ENCODE measurements around the gene LZTS3. TPM values are rescaled to one million over a fixed set of nuclear protein-coding genes. Genes with fewer than 3 reads are reported as not detected.
"Not testable (repeated sequence)": the region's sequence is repeated elsewhere in the genome, so short reads cannot be mapped to it uniquely, and the experiment has no call there.

The LZTS3 gene
- total RNA-seq, 1 donor, result 9.4 TPM

- DNase-seq (ENCODE audit: low read depth in 2 of 3, low spot score in 2 of 3), result no peak
Measured at GRCh38 chr20:3168829-3169590, 4.3 kb downstream of the LZTS3 start.

- peak in 2 of 3 donors; percentile 54 to 56 for DNase-seq (ENCODE audit: low read depth in 2 of 3, low spot score in 2 of 3)
Measured at GRCh38 chr20:3168079-3168828, 5.1 kb downstream of the LZTS3 start.

- no peak for DNase-seq (ENCODE audit: low read depth in 2 of 3, low spot score in 2 of 3)
Measured at GRCh38 chr20:3167738-3168078, 5.6 kb downstream of the LZTS3 start.

DNA sequence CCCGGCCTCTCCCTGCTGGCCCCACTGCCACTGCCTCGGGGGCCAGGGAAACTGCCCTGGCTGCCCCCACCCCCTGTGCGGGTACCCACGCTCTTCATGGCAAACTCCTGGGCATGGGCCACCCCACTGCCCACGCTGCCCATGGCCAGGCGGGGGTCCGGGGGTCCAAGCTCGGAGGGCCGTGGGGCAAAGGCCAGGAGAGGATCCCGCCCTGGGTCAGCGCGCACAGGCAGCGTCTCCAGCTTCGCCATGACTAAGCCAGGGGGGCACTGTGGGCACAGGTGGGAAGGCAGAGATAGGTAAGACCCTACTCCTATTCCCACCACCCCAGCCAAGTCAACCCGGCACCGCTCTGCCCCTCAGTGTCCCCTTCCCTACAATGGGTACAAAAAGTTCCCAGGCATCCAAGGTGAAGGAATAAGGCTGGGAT lies 6.4 kb downstream of the LZTS3 start:
- DNase-seq (ENCODE audit: low read depth in 2 of 3, low spot score in 2 of 3), result no peak

GRCh38 chr20:3166338-3166912 lies 6.9 kb downstream of the LZTS3 start:
- no peak for DNase-seq (ENCODE audit: low read depth in 2 of 3, low spot score in 2 of 3)

DNA sequence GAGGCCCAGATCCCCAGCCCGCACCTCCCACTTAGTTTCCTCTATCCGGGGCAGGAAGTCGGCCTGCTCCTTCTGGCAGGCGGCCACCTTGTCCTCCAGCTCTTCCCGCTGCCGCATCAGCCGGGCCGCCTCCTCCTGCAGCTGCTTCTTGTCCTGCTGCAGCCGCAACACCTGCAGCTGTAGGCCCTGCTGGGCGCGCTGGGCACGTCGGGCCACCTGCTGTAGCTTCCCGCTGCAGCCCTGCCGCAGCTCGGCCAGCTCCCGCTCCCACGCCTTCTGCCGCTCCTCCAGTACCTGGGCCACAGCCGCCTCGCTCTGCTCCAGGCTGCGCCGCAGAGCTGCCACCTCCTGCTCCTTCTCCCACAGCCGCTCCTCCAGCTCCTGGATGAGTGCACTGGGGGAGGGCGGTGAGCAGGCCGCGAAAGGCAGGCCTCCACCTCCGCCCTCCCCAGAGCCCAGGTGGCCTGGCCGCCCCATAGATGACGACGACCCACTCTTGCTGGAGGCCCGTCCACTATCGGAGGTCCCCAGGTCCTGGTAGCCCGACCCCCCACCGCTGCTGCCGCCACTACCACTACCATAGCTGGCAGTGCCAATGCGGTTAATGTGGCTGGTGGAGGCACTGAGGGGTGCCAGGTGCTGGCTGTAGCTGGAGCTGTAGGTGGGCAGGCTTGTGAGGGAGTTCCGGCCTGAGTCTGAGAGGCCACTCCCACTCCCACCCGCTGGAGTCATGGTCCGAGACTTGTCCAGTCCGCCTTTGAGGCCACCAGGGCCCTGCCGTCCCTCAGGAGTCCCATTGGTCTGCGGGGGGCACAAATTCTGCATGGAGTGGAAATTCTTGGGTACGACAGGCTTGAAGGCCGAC lies 7.6 kb downstream of the LZTS3 start:
- peak in 1 of 3 donors; percentile 44 for DNase-seq (ENCODE audit: low read depth in 2 of 3, low spot score in 2 of 3)

GRCh38 chr20:3164763-3165410 lies 8.5 kb downstream of the LZTS3 start:
- DNase-seq (ENCODE audit: low read depth in 2 of 3, low spot score in 2 of 3), result no peak

- no peak for DNase-seq (ENCODE audit: low read depth in 2 of 3, low spot score in 2 of 3)
Measured at GRCh38 chr20:3164043-3164762, 9.1 kb downstream of the LZTS3 start.

- DNase-seq (ENCODE audit: low read depth in 2 of 3, low spot score in 2 of 3), result no peak
Measured at GRCh38 chr20:3163099-3164042, 10.0 kb downstream of the LZTS3 start.

DNA sequence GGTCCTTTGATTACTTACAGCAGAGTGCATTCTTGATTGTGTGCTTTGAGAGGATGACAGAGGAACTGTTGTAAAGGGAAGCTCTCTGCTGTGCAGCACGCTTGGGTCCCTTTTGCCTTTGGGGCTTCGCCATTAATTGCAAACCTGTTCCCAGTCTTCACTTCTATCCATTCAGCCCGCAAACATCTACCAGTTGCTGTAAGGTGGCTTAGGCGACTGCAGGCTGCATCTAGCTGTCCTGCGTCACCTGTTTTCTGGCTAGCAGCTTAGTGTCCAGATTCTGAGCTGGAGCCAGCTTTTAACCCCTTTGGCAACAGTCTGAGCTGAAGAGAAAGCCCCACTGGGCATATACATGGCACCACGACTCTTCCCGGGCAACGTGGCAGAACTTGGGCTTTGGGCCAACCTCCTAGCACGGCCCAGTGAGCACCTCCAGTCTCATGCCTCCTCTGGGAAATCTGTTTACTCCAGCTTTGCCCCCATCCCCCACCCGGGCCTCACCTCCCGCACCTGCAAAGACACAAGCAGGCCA lies 11.2 kb downstream of the LZTS3 start:
- no peak for DNase-seq (ENCODE audit: low read depth in 2 of 3, low spot score in 2 of 3)

DNA sequence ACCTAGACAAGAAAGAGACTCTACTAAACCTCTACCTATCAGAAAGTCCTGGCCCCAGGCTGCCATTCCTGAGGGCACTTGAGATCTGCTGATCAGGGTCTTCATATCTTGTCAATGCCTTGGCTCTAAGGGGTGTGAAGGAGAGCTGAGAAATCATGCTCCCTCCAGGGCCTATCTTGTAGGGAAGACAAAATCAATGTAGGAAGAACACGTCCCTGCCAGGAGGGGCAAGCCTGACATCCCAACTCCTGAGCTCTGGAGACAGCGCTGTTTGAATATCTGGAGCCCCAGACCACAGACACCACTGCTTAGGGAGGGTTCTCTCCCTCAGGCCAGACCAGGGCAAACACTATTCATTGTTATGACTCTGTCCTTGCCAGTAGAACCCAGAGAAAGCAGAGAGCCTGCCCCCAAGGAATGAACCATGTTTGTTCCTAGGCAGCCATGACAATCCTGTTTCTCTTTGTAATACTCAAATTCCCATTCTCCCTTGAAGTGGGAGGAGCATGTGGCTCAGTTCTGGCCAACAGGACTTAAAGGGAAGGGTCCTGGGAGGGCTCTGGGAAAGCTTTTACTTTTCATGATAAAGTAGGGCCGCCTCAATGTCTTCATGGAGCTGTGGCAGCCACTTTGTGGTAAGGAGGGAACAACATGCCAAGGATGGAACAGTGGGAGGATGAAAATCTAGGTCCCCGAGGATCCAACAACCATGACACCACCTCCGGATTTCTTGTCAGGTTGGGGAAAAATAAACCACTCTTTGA lies 11.9 kb downstream of the LZTS3 start:
- no peak for DNase-seq (ENCODE audit: low read depth in 2 of 3, low spot score in 2 of 3)

GRCh38 chr20:3160418-3160817 lies 12.9 kb downstream of the LZTS3 start:
- DNase-seq (ENCODE audit: low read depth in 2 of 3, low spot score in 2 of 3), result no peak

- DNase-seq (ENCODE audit: low read depth in 2 of 3, low spot score in 2 of 3), result peak in 1 of 3 donors; percentile 48
Measured at GRCh38 chr20:3158968-3159431, 14.3 kb downstream of the LZTS3 start.

DNA sequence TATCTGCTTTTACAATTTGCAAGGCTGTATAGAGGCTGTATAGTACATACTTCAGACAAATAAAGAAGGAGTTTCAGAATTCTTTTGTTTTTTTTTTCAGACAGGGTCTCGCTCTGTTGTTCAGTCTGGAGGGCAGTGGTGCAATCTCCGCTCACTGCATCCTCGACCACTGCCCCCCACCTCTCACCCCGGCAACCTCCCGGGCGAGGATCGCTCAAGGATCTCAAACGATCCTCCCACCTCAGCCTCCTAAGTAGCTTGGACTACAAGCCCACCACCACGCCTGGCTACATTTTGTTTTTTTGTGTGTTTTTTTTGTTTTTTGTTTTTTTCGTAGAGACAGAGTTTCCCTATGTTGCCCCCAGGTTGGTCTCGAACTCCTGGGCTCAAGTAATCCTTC lies 15.5 kb downstream of the LZTS3 start:
- no peak for DNase-seq (ENCODE audit: low read depth in 2 of 3, low spot score in 2 of 3)

DNA sequence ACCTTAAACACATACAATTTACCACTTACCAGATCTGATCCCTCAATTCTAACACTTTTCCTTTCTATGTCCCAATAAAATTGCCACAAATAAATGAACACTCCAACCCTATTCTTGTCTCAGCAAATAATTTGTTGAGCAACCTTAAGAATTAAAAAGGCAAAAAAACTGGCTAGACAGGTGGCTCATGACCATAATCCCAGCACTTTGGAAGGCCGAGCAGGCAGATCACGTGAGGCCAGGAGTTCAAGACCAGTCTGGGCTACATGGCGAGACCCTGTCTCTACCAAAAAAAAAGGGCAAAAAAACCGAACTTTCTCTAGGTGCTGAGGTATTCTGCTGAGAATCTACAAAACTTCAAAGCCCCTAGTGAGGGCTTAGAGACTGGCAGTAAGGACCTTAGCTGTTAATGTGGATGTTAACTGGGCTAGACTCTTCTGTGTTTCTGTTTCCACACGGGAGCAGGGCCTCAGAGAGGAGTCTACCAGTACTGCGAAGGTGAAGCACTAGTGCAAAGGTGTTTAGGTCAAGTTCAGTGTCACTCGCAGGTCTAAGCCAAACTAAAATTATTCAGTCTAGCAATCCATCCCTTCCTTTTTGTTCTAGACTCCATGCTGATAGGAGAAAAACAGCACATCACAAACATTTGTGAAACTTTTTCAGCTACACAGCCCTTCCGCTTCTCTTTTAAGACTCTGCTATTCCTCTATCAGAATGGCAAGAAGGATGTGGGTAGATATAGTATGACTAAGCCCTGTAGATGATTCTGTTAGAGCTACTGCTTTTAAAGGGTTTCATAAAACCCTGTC lies 16.3 kb downstream of the LZTS3 start:
- DNase-seq (ENCODE audit: low read depth in 2 of 3, low spot score in 2 of 3), result peak in 2 of 3 donors; percentile 47 to 76

DNA sequence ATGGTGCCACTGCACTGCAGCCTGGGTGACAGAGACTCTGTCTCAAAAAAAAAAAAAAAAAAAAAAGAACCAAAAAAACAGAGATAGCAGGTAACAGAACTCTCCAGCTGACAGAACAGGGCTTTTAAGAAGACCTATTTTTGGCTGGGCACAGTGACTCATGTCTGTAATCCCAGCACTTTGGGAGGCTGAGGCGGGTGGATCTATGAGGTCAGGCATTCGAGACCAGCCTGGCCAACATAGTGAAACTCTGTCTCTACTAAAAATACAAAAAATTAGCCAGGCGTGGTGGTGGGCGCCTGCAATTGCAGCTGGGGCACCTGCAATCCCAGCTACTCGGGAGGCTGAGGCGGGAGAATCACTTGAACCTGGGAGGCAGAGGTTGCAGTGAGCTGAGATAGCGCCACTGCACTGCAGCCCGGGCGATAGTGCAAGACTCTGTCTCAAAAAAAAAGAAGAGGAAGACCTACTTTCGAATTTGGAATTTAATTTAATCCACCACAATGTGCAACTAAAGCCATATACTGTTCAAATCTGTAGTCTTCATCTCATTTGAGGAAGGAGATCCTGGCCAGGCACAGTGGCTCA lies 21.2 kb downstream of the LZTS3 start:
- not testable (repeated sequence) for DNase-seq (ENCODE audit: low read depth in 2 of 3, low spot score in 2 of 3)
